ENCODE measurements around the gene PTPRT.

The PTPRT gene

GRCh38 chr20:42979720-42980119, 210.0 kb downstream of the PTPRT start:
- ChIA-PET POLR2A (no interaction called here), CTCF (no interaction called here)
- no peaks in the 10 kb centered on the region for H3K36me3 ChIP-seq (ENCODE audit: control insufficient read depth in 2 of 2, insufficient read depth in 1 of 2, low read length in 2 of 2)
- H3K4me3 ChIP-seq (ENCODE audit: low read depth, low read length): no peak overlapping the region
- H3K9me3 ChIP-seq (ENCODE audit: control insufficient read depth, insufficient read depth, low read depth, low read length): no peaks in the 10 kb centered on the region
- no peak for TF ChIP-seq ZNF626 (tag by site-specific recombination; IDR thresholded peaks at IDR 0.05)
- no peak for TF ChIP-seq ZNF19 (tag by site-specific recombination; IDR thresholded peaks at IDR 0.05; ENCODE audit: low read depth)
- no peak for TF ChIP-seq AEBP2 (tag by site-specific recombination; IDR thresholded peaks at IDR 0.05; ENCODE audit: borderline replicate concordance)
- TF ChIP-seq ZFP37 (tag by site-specific recombination; IDR thresholded peaks at IDR 0.05): no peak
- no peak for TF ChIP-seq ZNF658 (tag by site-specific recombination; IDR thresholded peaks at IDR 0.05)
- TF ChIP-seq ZNF324 (tag by site-specific recombination; IDR thresholded peaks at IDR 0.05): no peak
- TF ChIP-seq HIC1 (tag by site-specific recombination; IDR thresholded peaks at IDR 0.05): no peak
- no peak for TF ChIP-seq ZNF2 (tag by site-specific recombination; IDR thresholded peaks at IDR 0.05)
- no peak for TF ChIP-seq ZBTB44 (tag by site-specific recombination; IDR thresholded peaks at IDR 0.05)
- no peak for TF ChIP-seq TRIM28 (IDR thresholded peaks at IDR 0.05; ENCODE audit: borderline replicate concordance, low read length)
- no peak for TF ChIP-seq ELK4 (IDR thresholded peaks at IDR 0.05; ENCODE audit: borderline replicate concordance, low read depth, low read length)
- TF ChIP-seq ZNF701 (tag by site-specific recombination; IDR thresholded peaks at IDR 0.05): no peak
- TF ChIP-seq ZNF624 (tag by site-specific recombination; IDR thresholded peaks at IDR 0.05): no peak
- TF ChIP-seq ZNF555 (tag by site-specific recombination; conservative IDR thresholded peaks at IDR 0.05): no peak
- no peak overlapping the region for H3K27ac ChIP-seq (ENCODE audit: extremely low read depth, low read depth, low read length)
- H3K4me1 ChIP-seq (ENCODE audit: control insufficient read depth, insufficient read depth, low read length): no peaks in the 10 kb centered on the region

GRCh38 chr20:42978184-42978974, 211.3 kb downstream of the PTPRT start:
- Histone ChIP-seq H3K4me1 (ENCODE audit: control insufficient read depth, insufficient read depth, low read length) (no peaks in the 10 kb centered on the region), H3K36me3 (ENCODE audit: control insufficient read depth in 2 of 2, insufficient read depth in 1 of 2, low read length in 2 of 2) (no peaks in the 10 kb centered on the region), H3K9me3 (ENCODE audit: control insufficient read depth, insufficient read depth, low read depth, low read length) (no peaks in the 10 kb centered on the region), H3K27ac (ENCODE audit: extremely low read depth, low read depth, low read length) (no peak overlapping the region), H3K4me3 (ENCODE audit: low read depth, low read length) (no peak overlapping the region)
- ChIA-PET CTCF (no interaction called here), POLR2A (no interaction called here)
- no peak for TF ChIP-seq SP3 (tag by site-specific recombination; IDR thresholded peaks at IDR 0.05)
- TF ChIP-seq ZNF140 (tag by site-specific recombination; IDR thresholded peaks at IDR 0.05): no peak
- TF ChIP-seq ZBTB6 (tag by site-specific recombination; IDR thresholded peaks at IDR 0.05): no peak
- TF ChIP-seq MZF1 (tag by site-specific recombination; IDR thresholded peaks at IDR 0.05; ENCODE audit: borderline replicate concordance): no peak
- TF ChIP-seq ZBTB11 (tag by site-specific recombination; conservative IDR thresholded peaks at IDR 0.05; ENCODE audit: low read depth): no peak
- no peak for TF ChIP-seq ZSCAN30 (tag by site-specific recombination; IDR thresholded peaks at IDR 0.05)
- no peak for TF ChIP-seq RBAK (tag by site-specific recombination; IDR thresholded peaks at IDR 0.05)
- TF ChIP-seq PRDM1 (tag by site-specific recombination; IDR thresholded peaks at IDR 0.05): no peak
- no peak for TF ChIP-seq KLF9 (tag by site-specific recombination; IDR thresholded peaks at IDR 0.05; ENCODE audit: low read depth)
- TF ChIP-seq ZNF677 (tag by site-specific recombination; IDR thresholded peaks at IDR 0.05): no peak
- TF ChIP-seq ZNF549 (tag by site-specific recombination; IDR thresholded peaks at IDR 0.05): no peak
